OCI-LY1 (cell line): ENCODE data around the gene UBE2C.

ENCODE experiments used
- H2AFZ ChIP-seq: fragments of 200-600 bp; sonication (generic), shearing (Covaris generic); 2 replicates; pipeline ENCODE4 v1.6.0; 2014; ENCODE audit warnings: antibody characterized with exemption, mild to moderate bottlenecking, low read length
- H3F3A ChIP-seq: fragments of 200-600 bp; sonication (generic), shearing (Covaris generic); 2 replicates; pipeline ENCODE4 v1.6.0; 2014; ENCODE audit warnings: mild to moderate bottlenecking, antibody characterized with exemption, low read length, moderate library complexity; ENCODE audit not compliant: insufficient read depth
- H3K27ac ChIP-seq: fragments of 200-600 bp; sonication (generic); 2 replicates; pipeline ENCODE4 v1.5.1; 2014; ENCODE audit warnings: low read length, mixed run types, mild to moderate bottlenecking, low read depth; ENCODE audit not compliant: poor library complexity, severe bottlenecking
- H3K27me3 ChIP-seq: fragments of 200-600 bp; sonication (generic); 2 replicates; pipeline ENCODE4 v1.6.0; 2014; ENCODE audit warnings: antibody characterized with exemption, mild to moderate bottlenecking, low read length, moderate library complexity; ENCODE audit not compliant: insufficient read depth
- H3K36me3 ChIP-seq: fragments of 200-600 bp; sonication (generic); 2 replicates; pipeline ENCODE4 v1.6.1; 2014; ENCODE audit warnings: mild to moderate bottlenecking, antibody characterized with exemption, low read length, moderate library complexity, mixed read lengths; ENCODE audit not compliant: insufficient read depth
- H3K4me1 ChIP-seq: fragments of 200-600 bp; sonication (generic); 2 replicates; pipeline ENCODE4 v1.5.1; 2014; ENCODE audit warnings: mild to moderate bottlenecking, low read length, moderate library complexity; ENCODE audit not compliant: insufficient read depth, severe bottlenecking
- H3K4me2 ChIP-seq: fragments of 200-600 bp; sonication (generic), shearing (Covaris generic); 2 replicates; pipeline ENCODE4 v1.6.1; 2014; ENCODE audit warnings: low read length
- H3K4me3 ChIP-seq: fragments of 200-600 bp; sonication (generic); 2 replicates; pipeline ENCODE4 v1.5.1; 2014; ENCODE audit warnings: low read length, low read depth, mild to moderate bottlenecking, mixed read lengths; ENCODE audit not compliant: poor library complexity, severe bottlenecking
- H3K79me2 ChIP-seq: fragments of 200-600 bp; shearing (Covaris generic); 2 replicates; pipeline ENCODE4 v1.6.1; 2016; ENCODE audit warnings: mixed run types, low read length, mixed read lengths; ENCODE audit not compliant: insufficient read depth
- H3K9ac ChIP-seq: fragments of 200-600 bp; sonication (generic), shearing (Covaris generic); 2 replicates; pipeline ENCODE4 v1.6.1; 2014; ENCODE audit warnings: mild to moderate bottlenecking, low read length, mixed read lengths
- H3K9me2 ChIP-seq: fragments of 200-600 bp; sonication (generic), shearing (Covaris generic); 2 replicates; pipeline ENCODE4 v1.6.1; 2014; ENCODE audit warnings: low read depth, mild to moderate bottlenecking, low read length, mixed read lengths
- H3K9me3 ChIP-seq: fragments of 200-600 bp; shearing (Covaris generic); 2 replicates; pipeline ENCODE4 v1.6.1; 2014; ENCODE audit warnings: low read length, mixed read lengths
- H4K20me1 ChIP-seq: fragments of 200-600 bp; sonication (generic), shearing (Covaris generic); 2 replicates; pipeline ENCODE4 v1.6.0; 2016; ENCODE audit warnings: mild to moderate bottlenecking, low read length; ENCODE audit not compliant: insufficient read depth
- EZH2 ChIP-seq: fragments of 200-600 bp; sonication (generic), shearing (Covaris generic); IDR thresholded peaks from 2 replicates; pipeline ENCODE4 v1.8.0; 2017; ENCODE audit warnings: borderline replicate concordance, mixed run types, mild to moderate bottlenecking, antibody characterized with exemption, low read length, moderate library complexity, mixed read lengths
- TF ChIP-seq, protein P1 (sequence below): fragments of 200-600 bp; sonication (generic), shearing (Covaris generic); IDR thresholded peaks from 2 replicates; pipeline ENCODE4 v1.5.1; 2017; ENCODE audit warnings: mild to moderate bottlenecking, antibody characterized with exemption, low read length, moderate library complexity, mixed read lengths

UBE2C gene

DNA sequence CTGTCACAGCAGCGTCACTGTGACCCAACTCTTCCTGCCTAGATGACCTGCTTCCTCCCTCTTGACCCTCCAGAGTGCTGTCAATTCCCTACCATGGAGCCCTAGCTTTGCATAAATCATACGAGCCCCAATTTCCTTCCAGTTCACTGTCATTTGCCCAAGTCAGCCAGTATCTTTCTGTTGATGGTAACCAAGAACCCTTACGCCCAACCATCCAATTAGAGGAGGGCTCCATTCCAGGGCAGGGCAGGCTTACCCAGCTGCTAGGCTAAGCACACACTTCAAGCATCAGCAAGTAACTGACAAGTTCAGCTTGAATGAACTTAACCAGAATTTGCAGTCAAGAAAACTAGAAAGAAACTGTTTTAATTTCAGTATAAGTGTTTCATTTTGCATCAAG, 46.5 kb upstream of the UBE2C start:
- Histone ChIP-seq H3K4me1 (no peaks in the 10 kb centered on the region), H3K79me2 (no peaks in the 10 kb centered on the region), H3F3A (no peaks in the 10 kb centered on the region), H2AFZ (no peak overlapping the region), H3K36me3 (no peaks in the 10 kb centered on the region), H3K4me2 (no peak overlapping the region), H3K9me2 (no peaks in the 10 kb centered on the region), H3K9me3 (no peaks in the 10 kb centered on the region), H3K9ac (no peak overlapping the region), H4K20me1 (no peaks in the 10 kb centered on the region), H3K27me3 (no peaks in the 10 kb centered on the region), H3K4me3 (no peak overlapping the region), H3K27ac (no peak overlapping the region)
- TF ChIP-seq EZH2: no peak

DNA sequence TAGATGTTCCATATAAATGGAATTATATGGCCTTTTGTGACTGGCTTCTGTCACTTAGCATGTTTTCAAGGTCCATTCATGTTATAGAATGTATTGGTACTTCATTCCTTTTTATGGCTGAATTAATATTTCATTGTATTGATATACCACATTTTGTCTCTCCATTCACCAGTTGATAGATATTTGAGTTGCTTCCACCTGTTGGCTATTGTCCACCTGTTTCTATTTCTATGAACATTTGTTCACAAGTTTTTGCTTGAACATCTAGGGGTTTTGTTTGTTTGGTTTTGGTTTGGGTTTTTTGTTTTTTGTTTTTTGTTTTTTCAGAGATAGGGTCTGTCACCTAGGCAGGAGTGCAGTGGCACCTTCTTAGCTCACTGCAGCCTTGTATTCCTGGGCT, 44.0 kb upstream of the UBE2C start:
- no peaks in the 10 kb centered on the region for H3K27me3 ChIP-seq
- no peaks in the 10 kb centered on the region for H4K20me1 ChIP-seq
- H3K79me2 ChIP-seq: no peaks in the 10 kb centered on the region
- H3K9ac ChIP-seq: no peak overlapping the region
- no peaks in the 10 kb centered on the region for H3F3A ChIP-seq
- no peak overlapping the region for H2AFZ ChIP-seq
- H3K4me1 ChIP-seq: no peaks in the 10 kb centered on the region
- no peak overlapping the region for H3K4me2 ChIP-seq
- no peaks in the 10 kb centered on the region for H3K9me2 ChIP-seq
- no peaks in the 10 kb centered on the region for H3K36me3 ChIP-seq
- no peak overlapping the region for H3K27ac ChIP-seq
- no peaks in the 10 kb centered on the region for H3K9me3 ChIP-seq
- no peak overlapping the region for H3K4me3 ChIP-seq
- TF ChIP-seq, protein P1, sequence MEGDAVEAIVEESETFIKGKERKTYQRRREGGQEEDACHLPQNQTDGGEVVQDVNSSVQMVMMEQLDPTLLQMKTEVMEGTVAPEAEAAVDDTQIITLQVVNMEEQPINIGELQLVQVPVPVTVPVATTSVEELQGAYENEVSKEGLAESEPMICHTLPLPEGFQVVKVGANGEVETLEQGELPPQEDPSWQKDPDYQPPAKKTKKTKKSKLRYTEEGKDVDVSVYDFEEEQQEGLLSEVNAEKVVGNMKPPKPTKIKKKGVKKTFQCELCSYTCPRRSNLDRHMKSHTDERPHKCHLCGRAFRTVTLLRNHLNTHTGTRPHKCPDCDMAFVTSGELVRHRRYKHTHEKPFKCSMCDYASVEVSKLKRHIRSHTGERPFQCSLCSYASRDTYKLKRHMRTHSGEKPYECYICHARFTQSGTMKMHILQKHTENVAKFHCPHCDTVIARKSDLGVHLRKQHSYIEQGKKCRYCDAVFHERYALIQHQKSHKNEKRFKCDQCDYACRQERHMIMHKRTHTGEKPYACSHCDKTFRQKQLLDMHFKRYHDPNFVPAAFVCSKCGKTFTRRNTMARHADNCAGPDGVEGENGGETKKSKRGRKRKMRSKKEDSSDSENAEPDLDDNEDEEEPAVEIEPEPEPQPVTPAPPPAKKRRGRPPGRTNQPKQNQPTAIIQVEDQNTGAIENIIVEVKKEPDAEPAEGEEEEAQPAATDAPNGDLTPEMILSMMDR: no peak
- TF ChIP-seq EZH2: no peak

DNA sequence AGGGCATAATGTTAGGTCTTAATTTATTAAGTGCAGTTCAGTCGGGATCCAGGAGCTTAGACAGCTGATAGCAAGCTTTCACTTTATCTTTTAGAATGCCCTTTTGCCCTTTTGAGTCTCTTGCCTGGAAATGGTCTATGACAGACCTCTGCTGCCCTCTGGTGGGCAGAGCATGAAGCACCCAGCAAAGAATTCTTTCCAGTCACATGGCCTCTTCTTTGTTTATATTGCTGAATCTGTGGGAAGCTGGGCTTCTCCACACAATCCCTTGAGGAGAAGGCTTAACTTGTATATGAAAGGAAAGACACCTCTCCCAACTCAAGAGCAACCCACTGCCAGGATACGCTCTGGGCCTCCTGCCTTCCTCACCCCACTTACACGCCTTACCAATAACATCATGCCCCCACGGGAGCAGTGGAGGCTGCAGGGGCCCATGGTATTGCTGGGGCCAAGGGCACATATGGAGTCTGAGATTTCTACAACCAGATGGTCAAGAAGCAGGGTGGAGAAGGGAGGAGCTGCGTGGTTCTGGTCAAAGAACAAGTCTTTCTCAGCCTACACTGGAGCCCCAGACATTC, 41.2 kb upstream of the UBE2C start:
- H3K27ac ChIP-seq: no peak overlapping the region
- no peaks in the 10 kb centered on the region for H3K9me2 ChIP-seq
- TF ChIP-seq, protein P1: peak; percentile 94
- TF ChIP-seq EZH2: no peak
- no peak overlapping the region for H3K4me3 ChIP-seq
- no peaks in the 10 kb centered on the region for H3K27me3 ChIP-seq
- H3K9me3 ChIP-seq: no peaks in the 10 kb centered on the region
- no peaks in the 10 kb centered on the region for H3K79me2 ChIP-seq
- peak overlapping the region; percentile 65; the same call in 1 of the 2 replicates for H2AFZ ChIP-seq
- H3F3A ChIP-seq: no peaks in the 10 kb centered on the region
- H4K20me1 ChIP-seq: no peaks in the 10 kb centered on the region
- H3K9ac ChIP-seq: no peak overlapping the region
- no peak overlapping the region for H3K4me2 ChIP-seq
- H3K4me1 ChIP-seq: no peaks in the 10 kb centered on the region
- H3K36me3 ChIP-seq: no peaks in the 10 kb centered on the region

DNA sequence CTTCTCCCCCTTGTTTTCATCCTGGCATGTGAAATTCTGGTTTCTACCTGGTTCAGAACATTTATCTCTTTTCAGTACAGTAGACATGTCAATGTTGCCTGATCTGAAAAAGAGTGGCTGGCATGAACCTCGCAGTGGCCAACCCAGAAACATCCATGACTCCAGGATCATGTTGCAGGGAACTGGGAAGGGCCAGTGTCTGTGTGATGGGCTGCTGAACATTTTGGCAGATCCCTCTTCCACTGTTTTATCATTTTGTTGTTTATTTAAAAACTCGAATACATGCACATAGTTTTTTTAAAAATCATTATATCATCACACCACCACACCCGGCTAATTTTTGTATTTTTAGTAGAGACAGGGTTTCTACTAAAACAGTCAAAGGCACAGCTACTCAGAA, 39.8 kb upstream of the UBE2C start:
- Histone ChIP-seq H3K4me2 (no peak overlapping the region), H3K27ac (no peak overlapping the region), H3K9me2 (no peaks in the 10 kb centered on the region), H3K9ac (no peak overlapping the region), H4K20me1 (no peaks in the 10 kb centered on the region), H3K79me2 (no peaks in the 10 kb centered on the region), H3K36me3 (no peaks in the 10 kb centered on the region), H2AFZ (no peak overlapping the region), H3K4me3 (no peak overlapping the region), H3K27me3 (no peaks in the 10 kb centered on the region), H3K4me1 (no peaks in the 10 kb centered on the region), H3F3A (no peaks in the 10 kb centered on the region), H3K9me3 (no peaks in the 10 kb centered on the region)
- TF ChIP-seq, protein P1: no peak
- TF ChIP-seq EZH2: no peak
